K562 (cell line): ENCODE data around the gene LRRK1. TPM values are rescaled to one million over a fixed set of nuclear protein-coding genes. Genes with fewer than 3 reads are reported as not detected.

Experiments
- ATAC-seq: fragments of 200-7000 bp; cut with Tn5 transposase; 3 replicates; pipeline ENCODE4 v1.9.1; 2020; ENCODE audit warnings: moderate library complexity
- BruUV-seq: library from RNA; stranded (reverse); fragments of 400-500 nt; replicated peaks from 2 replicates; lab custom pipeline; 2021; lab: Mats Ljungman, UMichigan
- CTCF ChIA-PET: fragments of 300-600 bp; formaldehyde crosslinking; extraction: SDS; loops from one replicate; lab custom pipeline; 2021; ENCODE audit warnings: low intra/inter-chr PET ratio; lab: Yijun Ruan, JAX
- POLR2A ChIA-PET: fragments of 300-600, 350-650 bp; sonication (Branson Sonifier 250); formaldehyde crosslinking; extraction: SDS; loops from one replicate; lab custom pipeline; 2021; ENCODE audit warnings: antibody characterized with exemption, inconsistent platforms; lab: Yijun Ruan, JAX
- DNase-seq, 4 experiments: peaks; one replicate each; pipeline versions ENCODE4 v3.0.0 to v3.0.0-alpha.2; 2011 to 2018; ENCODE audit warnings: low spot score in 3 of 4, mixed read lengths in 3 of 4; ENCODE audit errors: extremely low read depth in 1 of 4
- FAIRE-seq: peaks from 2 replicates; lab custom pipeline; 2011; peaks lifted over from hg19 to GRCh38; lab: Jason Lieb, UNC
- H2AFZ ChIP-seq: 2 replicates; pipeline ENCODE4 v1.6.0; 2011; ENCODE audit warnings: low read depth, low read length, control low read depth, inconsistent platforms
- H3K27ac ChIP-seq: fragments of 200-600 bp; 3 replicates; pipeline ENCODE4 v1.8.0; 2011; ENCODE audit warnings: low read depth, mild to moderate bottlenecking, control low read depth, inconsistent platforms, low read length, moderate library complexity, mixed read lengths; ENCODE audit errors: extremely low read depth
- H3K27me3 ChIP-seq, 2 experiments: fragments of 300-600 bp in 1 of 2; 2 replicates in 1 of 2; 3 replicates in 1 of 2; pipeline versions ENCODE4 v1.6.0 to v1.8.0; 2011; ENCODE audit warnings: inconsistent platforms in 2 of 2, low read length in 2 of 2, mild to moderate bottlenecking in 1 of 2, mixed read lengths in 1 of 2, moderate library complexity in 1 of 2; ENCODE audit not compliant: control insufficient read depth in 2 of 2, insufficient read depth in 2 of 2
- H3K36me3 ChIP-seq: fragments of 300-600 bp; 3 replicates; pipeline ENCODE4 v1.8.0; 2011; ENCODE audit warnings: mild to moderate bottlenecking, low read length, inconsistent platforms; ENCODE audit not compliant: control insufficient read depth, insufficient read depth
- H3K4me1 ChIP-seq, 2 experiments: fragments of 200-600 bp in 1 of 2; replicated peaks in 1 of 2; 2 replicates in 1 of 2; 3 replicates in 1 of 2; pipeline versions ENCODE4 v1.5.1 to v1.8.0; 2011; ENCODE audit warnings: inconsistent platforms in 2 of 2, low read length in 2 of 2, mild to moderate bottlenecking in 1 of 2, mixed read lengths in 1 of 2, moderate library complexity in 1 of 2; ENCODE audit not compliant: control insufficient read depth in 2 of 2, insufficient read depth in 2 of 2
- H3K4me2 ChIP-seq: 2 replicates; pipeline ENCODE4 v1.6.1; 2011; ENCODE audit warnings: low read length, control low read depth, inconsistent platforms, mixed read lengths; ENCODE audit not compliant: insufficient read depth
- H3K4me3 ChIP-seq: fragments of 200-600 bp; sonication (generic), shearing (Covaris generic); 2 replicates; pipeline ENCODE4 v1.5.1; 2016; ENCODE audit warnings: control low read depth, inconsistent platforms
- H3K79me2 ChIP-seq: fragments of 200-600 bp; 3 replicates; pipeline ENCODE4 v1.8.0; 2011; ENCODE audit warnings: low read length, inconsistent platforms; ENCODE audit not compliant: control insufficient read depth, insufficient read depth
- H3K9ac ChIP-seq, 2 experiments: 2 replicates each; pipeline versions ENCODE4 v1.6.0 to v1.6.1; 2011; ENCODE audit warnings: low read depth in 2 of 2, low read length in 2 of 2, control low read depth in 1 of 2, inconsistent platforms in 1 of 2, mild to moderate bottlenecking in 1 of 2, mixed read lengths in 1 of 2; ENCODE audit not compliant: insufficient read depth in 1 of 2
- H3K9me1 ChIP-seq: one replicate; pipeline ENCODE4 v1.6.0; 2011; ENCODE audit warnings: inconsistent platforms, mild to moderate bottlenecking, low read length, moderate library complexity; ENCODE audit not compliant: control insufficient read depth, insufficient read depth
- H3K9me3 ChIP-seq: replicated peaks from 2 replicates; pipeline ENCODE4 v1.5.1; 2011; ENCODE audit warnings: low read depth, low read length, inconsistent platforms; ENCODE audit not compliant: control insufficient read depth, insufficient read depth
- H4K20me1 ChIP-seq: replicated peaks from 2 replicates; pipeline ENCODE4 v1.6.1; 2011; ENCODE audit warnings: low read length, inconsistent platforms, mixed read lengths; ENCODE audit not compliant: control insufficient read depth, insufficient read depth
- BRF2 ChIP-seq: IDR thresholded peaks from 3 replicates; pipeline ENCODE4 v1.6.1; 2011; ENCODE audit warnings: borderline replicate concordance, mild to moderate bottlenecking; ENCODE audit not compliant: insufficient read length, insufficient read depth
- KHSRP ChIP-seq: fragments of 450-650 bp; IDR thresholded peaks from 2 replicates; pipeline ENCODE4 v1.6.1; 2017
- TBL1XR1 ChIP-seq, 2 experiments: IDR thresholded peaks; 2 replicates each; pipeline ENCODE4 v1.6.1; 2012; ENCODE audit warnings: improper control_type of control experiment in 2 of 2, low read length in 2 of 2, mild to moderate bottlenecking in 1 of 2
- ZFX ChIP-seq: sonication (generic); formaldehyde crosslinking; IDR thresholded peaks from 2 replicates; pipeline ENCODE4 v1.8.0; 2022; ENCODE audit warnings: mild to moderate bottlenecking, missing genetic modification reagents, moderate library complexity
- ZNF518B ChIP-seq: fragments of 250-450 bp; sonication (Bioruptor Pico); IDR thresholded peaks from 2 replicates; pipeline ENCODE4 v1.5.0; 2021; ENCODE audit warnings: mild to moderate bottlenecking, moderate library complexity
- WGBS: fragments of 100-300 bp; shearing (Covaris generic); methylation state at CpG from one replicate; pipeline ENCODE4 v1.1.6; 2016; ENCODE audit warnings: low coverage, mixed read lengths; ENCODE audit not compliant: insufficient coverage; ENCODE audit errors: missing lambda C conversion rate; 5-methylcytosine and 5-hydroxymethylcytosine counted together
- in situ Hi-C: fragments of 300-500 bp; cut with MboI; formaldehyde crosslinking; loops from 4 replicates; pipeline ENCODE4 v1.15.0; 2018; ENCODE audit warnings: inconsistent platforms, mixed read lengths
- intact Hi-C: fragments of 100-400 bp; cut with micrococcal nuclease; formaldehyde crosslinking; loops from 2 replicates; pipeline ENCODE4 v1.14.2; 2022
- polyA plus RNA-seq, 8 experiments: library from polyadenylated mRNA; depleted of rRNA in 4 of 8; stranded (reverse) in 5 of 8; unstranded in 3 of 8; fragments of >200 nt; fragmentation: Nextera tagmentation in 2 of 8; fragmentation: Illumina TruSeq in 1 of 8; extraction: Ambion mirVana in 2 of 8; extraction: Trizol in 1 of 8; gene quantifications; 2 replicates each; pipeline versions ENCODE4 v1.2.1 to v1.2.3, GENCODE V29; 2011 to 2014; ENCODE audit warnings: inconsistent platforms in 1 of 8, missing spikeins in 1 of 8
- total RNA-seq, 7 experiments: library from RNA; depleted of rRNA in 6 of 7; stranded (reverse); fragments of >200 nt in 6 of 7; fragmentation: Illumina TruSeq in 2 of 7; extraction: Trizol in 2 of 7; gene quantifications; 2 replicates each; pipeline versions ENCODE4 v1.2.1 to v1.2.3, GENCODE V29; 2011 to 2021; ENCODE audit warnings: low replicate concordance in 1 of 7

The LRRK1 gene
- total and polyA plus RNA-seq, 9 of the 15 experiments (the other 6 are each of a cell fraction or from before 2014, with no cell fraction given): 0.01 to 1.5 (median 0.11) TPM

GRCh38 chr15:100948430-100948762, 29.2 kb downstream of the LRRK1 start:
- H3K9ac ChIP-seq: no peak overlapping the region

More at GRCh38 chr15:100948430-100948762, 29.2 kb downstream of the LRRK1 start:
- ATAC-seq (no peak), DNase-seq (no peak), FAIRE-seq (no peak)
- ChIA-PET POLR2A (no interaction called here), CTCF (no interaction called here)
- BruUV-seq: no TSS peak
- TF ChIP-seq ZNF518B (CRISPR knock-in tag) (no peak), BRF2 (no peak), TBL1XR1 (IDR thresholded peaks at IDR 0.05; ENCODE audit: low read length in 2 of 2) (no peak), ZFX (no peak), KHSRP (no peak)
- Histone ChIP-seq H3K9me1 (no peaks in the 10 kb centered on the region), H3K4me3 (no peak overlapping the region), H3K36me3 (no peaks in the 10 kb centered on the region), H2AFZ (no peak overlapping the region), H3K27ac (no peak overlapping the region), H4K20me1 (no peaks in the 10 kb centered on the region), H3K27me3 (peaks cover 11 to 12% of the 10 kb centered on the region in 2 experiments; a peak in 4 of 5 replicates), H3K4me1 (no peaks in the 10 kb centered on the region), H3K79me2 (no peaks in the 10 kb centered on the region), H3K4me2 (no peak overlapping the region), H3K9me3 (no peaks in the 10 kb centered on the region)
- in situ Hi-C loops (no loop called here), intact Hi-C loops (no loop called here)
- 0% methylated on average over 3 of the region's 3 CpGs for WGBS
